Stimulated activated CD4-positive, alpha-beta T cell treated with anti-CD3 and anti-CD28 coated beads, Interleukin-15, amount 100 ng/mL, for 24 hours (primary cell): ENCODE data around the gene NAALAD2.
A peak's percentile ranks its signal among the peaks of the same experiment; 100 is the strongest.
"Not testable (repeated sequence)": the region's sequence is repeated elsewhere in the genome, so short reads cannot be mapped to it uniquely, and the experiment has no call there.

Experiments
- DNase-seq: peaks from one replicate; pipeline ENCODE4 v3.0.0-alpha.2; 2020

Gene NAALAD2

DNA sequence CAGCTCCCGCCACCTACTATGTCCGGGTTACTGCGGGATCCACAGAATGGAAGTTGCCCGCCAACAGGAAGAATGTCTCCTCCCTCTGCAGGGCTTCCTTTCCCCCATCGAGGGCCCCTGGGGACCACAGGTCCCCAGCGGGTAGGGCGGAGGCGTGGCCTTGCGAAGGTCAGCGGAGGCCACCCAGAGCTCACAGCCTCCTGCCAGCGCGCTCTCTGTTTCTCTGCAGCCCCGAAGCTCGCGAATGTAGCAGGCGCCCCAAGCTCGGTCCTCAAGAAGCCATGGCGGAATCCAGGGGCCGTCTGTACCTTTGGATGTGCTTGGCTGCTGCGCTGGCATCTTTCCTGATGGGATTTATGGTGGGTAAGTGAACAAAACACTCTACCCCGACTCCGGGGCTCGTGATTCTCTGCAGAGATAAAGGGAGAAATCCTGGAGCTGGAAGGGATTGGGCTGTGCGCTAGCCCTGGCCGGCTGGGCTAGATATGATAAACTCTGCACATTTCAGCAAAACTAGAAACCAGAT lies at the start of gene NAALAD2:
TSS of gene NAALAD2 (plus strand) at position 186 of the 526 bp plus-strand sequence. CDS start at position 282, 96 bp downstream.
- peak; percentile 6 for DNase-seq

DNA sequence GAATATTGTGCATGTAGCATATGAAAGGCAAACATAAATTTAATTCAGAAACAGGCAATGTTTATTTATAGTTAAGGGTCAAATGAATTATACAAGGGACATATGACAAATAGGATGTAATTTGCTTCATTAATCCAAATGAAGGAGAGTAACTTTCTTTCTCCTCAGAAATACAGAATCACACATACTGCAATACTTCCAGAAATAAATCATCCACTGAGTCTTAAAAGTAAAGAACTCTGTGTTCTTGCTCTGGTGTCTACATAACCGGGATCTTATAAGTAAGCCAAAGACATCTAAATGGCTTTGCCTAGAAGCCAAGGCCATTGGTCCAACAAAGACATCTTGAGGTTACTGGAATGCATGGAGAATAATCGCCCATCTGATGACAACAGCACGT lies 48.8 kb upstream of the NAALAD2 start, which contains the start of gene UBTFL1:
TSS of gene UBTFL1 (plus strand) at position 301 of the 400 bp plus-strand sequence. CDS start at position 301, 0 bp downstream.
- not testable (repeated sequence) for DNase-seq

- not testable (repeated sequence) for DNase-seq
These were observed 45.7 kb upstream of the NAALAD2 start for GRCh38 chr11:90088731-90089130.

DNA sequence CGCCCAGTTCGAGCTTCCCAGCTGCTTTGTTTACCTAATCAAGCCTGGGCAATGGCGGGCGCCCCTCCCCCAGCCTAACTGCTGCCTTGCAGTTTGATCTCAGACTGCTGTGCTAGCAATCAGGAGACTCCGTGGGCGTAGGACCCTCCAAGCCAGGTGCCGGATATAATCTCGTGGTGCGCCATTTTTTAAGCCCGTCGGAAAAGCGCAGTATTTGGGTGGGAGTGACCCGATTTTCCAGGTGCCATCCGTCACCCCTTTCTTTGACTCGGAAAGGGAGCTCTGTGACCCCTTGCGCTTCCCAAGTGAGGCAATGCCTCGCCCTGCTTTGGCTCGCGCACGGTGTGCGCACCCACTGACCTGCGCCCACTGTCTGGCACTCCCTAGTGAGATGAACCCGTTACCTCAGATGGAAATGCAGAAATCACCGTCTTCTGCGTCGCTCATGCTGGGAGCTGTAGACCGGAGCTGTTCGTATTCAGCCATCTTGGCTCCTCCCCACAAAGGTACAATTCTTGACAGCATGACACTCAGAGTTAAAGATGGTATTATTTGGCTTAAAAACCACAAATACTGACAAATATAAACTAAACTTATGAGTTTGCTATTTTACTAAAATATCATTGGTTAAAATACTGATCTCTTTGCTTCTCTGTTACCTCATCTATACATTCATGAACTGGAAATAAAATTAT lies 39.1 kb upstream of the NAALAD2 start:
- DNase-seq: not testable (repeated sequence)

GRCh38 chr11:90098261-90098660 lies 36.2 kb upstream of the NAALAD2 start:
- not testable (repeated sequence) for DNase-seq

DNA sequence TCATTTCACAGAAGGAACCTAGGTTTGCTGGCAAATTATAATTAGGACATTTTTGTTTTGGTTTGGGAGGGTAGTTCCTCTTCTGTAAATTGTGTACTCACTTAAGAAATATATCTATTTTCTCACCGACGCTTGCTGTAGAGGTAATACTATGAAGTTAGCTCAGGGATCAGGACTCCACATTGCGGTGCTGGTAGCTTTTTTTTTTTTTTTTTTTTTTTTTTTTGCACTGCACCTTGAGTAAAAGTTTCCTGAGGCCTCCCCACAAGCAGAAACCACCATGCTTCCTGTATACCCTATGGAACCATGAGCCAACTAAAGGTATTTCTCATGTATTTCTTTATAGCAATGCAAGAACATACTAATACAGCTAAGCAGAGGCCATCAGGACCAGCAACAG lies 34.0 kb upstream of the NAALAD2 start:
- no peak for DNase-seq

- DNase-seq: no peak
These were observed 20.9 kb upstream of the NAALAD2 start for GRCh38 chr11:90113541-90113940.

GRCh38 chr11:90120191-90120590 lies 14.3 kb upstream of the NAALAD2 start:
- no peak for DNase-seq

DNA sequence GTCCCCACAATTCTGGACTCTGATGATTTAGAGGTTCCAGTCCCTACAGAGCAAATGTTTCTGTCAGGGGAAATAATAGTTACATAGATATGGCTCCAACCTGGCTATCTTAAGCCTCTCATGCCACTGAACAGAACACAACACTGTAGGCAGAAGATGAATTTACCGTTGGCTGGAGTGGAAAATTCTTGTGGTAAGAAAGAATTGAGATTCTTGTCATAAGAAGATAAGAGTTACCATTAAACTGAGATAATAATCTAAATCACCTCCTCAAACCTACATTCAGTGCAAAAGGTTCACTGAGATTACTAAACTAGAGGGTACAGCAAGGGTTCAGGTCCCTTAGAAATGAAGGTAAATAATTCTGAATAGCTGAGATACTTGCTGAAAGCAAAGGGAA lies 10.1 kb upstream of the NAALAD2 start:
- DNase-seq: no peak

DNA sequence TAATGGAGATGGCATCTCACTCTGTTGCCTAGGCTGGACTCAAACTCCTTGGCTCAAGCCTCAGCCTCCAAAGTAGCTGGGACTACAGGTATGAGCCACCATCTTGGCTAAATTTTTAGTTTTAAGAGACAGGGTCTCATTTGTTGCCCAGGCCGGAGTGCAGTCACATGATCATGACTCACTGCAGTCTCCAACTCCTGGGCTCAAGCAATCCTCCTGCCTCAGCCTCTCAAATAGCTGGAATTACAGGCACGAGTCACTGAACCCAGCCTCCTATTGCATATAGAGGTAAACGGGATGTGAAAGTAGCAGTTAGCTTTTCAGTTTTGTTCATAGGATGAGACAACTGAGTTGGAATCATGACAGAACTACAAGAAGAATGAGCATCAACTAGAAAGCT lies 9.5 kb upstream of the NAALAD2 start:
- DNase-seq: no peak

GRCh38 chr11:90133560-90134477 lies 644 bp upstream of the NAALAD2 start:
- no peak for DNase-seq

DNA sequence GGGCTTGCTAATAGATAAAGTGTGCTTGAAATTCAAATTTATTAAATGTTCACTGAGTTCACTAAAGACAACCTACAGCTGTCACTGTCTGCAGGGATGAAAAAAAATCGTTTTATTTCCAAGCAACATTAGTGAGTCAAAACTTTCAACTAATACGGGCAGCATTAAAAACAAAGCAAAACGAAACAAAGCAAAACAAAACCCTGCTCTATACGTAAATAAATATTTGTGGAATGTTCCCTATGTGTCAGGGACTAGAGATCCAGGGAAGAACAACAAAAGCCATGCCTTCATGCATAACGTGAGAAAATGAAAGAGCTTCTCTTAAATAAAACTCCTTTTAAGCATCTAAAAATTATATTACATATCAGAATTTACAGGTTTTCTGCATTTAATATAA lies 553 bp downstream of the NAALAD2 start:
- DNase-seq: no peak

GRCh38 chr11:90148900-90149299 lies 14.4 kb downstream of the NAALAD2 start:
- DNase-seq: no peak

GRCh38 chr11:90166982-90167573 lies 32.6 kb downstream of the NAALAD2 start:
- not testable (repeated sequence) for DNase-seq

GRCh38 chr11:90167704-90168103 lies 33.2 kb downstream of the NAALAD2 start:
- not testable (repeated sequence) for DNase-seq

- DNase-seq: no peak
These were observed 34.1 kb downstream of the NAALAD2 start for GRCh38 chr11:90168571-90168970.

DNA sequence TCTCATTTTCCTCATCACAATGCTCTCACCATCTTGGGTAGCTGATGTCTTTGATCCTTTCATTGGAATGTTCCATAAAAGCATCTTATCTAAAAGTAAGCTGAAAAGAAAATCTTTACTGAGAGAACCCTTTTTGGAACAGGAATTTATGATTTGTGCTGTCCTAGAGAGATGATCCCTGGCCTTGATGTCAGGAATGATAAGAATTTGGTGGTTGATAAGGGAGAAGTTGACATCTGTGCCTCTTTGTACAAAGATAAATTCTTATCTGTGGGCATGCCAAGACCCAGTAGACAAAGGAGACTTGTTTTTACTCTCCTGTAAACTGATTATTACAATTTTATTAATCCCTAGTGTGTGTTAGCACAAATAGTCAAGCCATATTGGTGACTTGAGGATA lies 36.9 kb downstream of the NAALAD2 start:
- DNase-seq: no peak

- DNase-seq: no peak
These were observed 41.6 kb downstream of the NAALAD2 start for GRCh38 chr11:90176069-90176468.

DNA sequence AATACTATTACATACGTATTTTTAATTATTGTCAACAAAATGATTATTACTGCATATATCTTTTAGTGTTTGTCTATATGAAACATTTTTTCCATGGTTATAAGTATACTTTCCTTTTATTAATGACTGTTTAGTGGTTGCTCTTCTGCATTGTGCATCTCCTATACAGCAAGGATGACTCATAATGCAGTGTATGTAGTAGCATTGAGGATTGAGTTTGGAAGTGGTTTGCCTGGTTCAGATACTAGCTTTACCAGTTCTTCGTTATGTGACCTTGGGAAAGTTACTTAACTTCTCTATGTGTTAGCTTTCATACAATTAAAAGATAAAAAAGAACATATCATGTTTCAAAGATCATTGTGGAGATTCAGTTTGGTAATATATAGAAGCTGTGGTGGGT lies 44.3 kb downstream of the NAALAD2 start:
- no peak for DNase-seq

DNA sequence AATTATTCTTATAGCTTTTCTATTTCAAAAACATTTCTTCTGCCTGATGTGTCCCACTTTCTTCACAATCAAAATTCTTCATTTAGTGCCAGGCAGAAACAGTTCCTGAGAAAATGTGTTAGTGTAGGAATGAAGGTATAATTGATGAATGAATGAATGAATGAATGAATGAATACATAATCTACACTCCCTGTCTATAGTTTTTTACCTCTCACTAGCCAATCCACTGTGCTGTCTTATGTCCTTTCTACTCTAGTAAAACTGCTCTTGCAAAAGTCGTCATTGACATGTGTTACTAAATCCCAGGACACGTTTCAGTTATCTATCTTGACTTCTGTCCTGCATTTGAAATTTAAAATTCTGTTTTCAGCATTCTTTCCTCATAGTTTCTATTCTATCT lies 45.5 kb downstream of the NAALAD2 start:
- DNase-seq: no peak

- DNase-seq: no peak
These were observed 53.4 kb downstream of the NAALAD2 start for GRCh38 chr11:90187839-90188238.

GRCh38 chr11:90189011-90189410 lies 54.5 kb downstream of the NAALAD2 start:
- no peak for DNase-seq
